OCI-LY1 (cell line): ENCODE results near the gene NEURL4.
A peak's percentile ranks its signal among the peaks of the same experiment; 100 is the strongest.

Experiments used
- H2AFZ ChIP-seq: fragments of 200-600 bp; sonication (generic), shearing (Covaris generic); 2 replicates; pipeline ENCODE4 v1.6.0; 2014; ENCODE audit warnings: antibody characterized with exemption, mild to moderate bottlenecking, low read length
- H3F3A ChIP-seq: fragments of 200-600 bp; sonication (generic), shearing (Covaris generic); 2 replicates; pipeline ENCODE4 v1.6.0; 2014; ENCODE audit warnings: mild to moderate bottlenecking, antibody characterized with exemption, low read length, moderate library complexity; ENCODE audit not compliant: insufficient read depth
- H3K27ac ChIP-seq: fragments of 200-600 bp; sonication (generic); 2 replicates; pipeline ENCODE4 v1.5.1; 2014; ENCODE audit warnings: low read length, mixed run types, mild to moderate bottlenecking, low read depth; ENCODE audit not compliant: poor library complexity, severe bottlenecking
- H3K27me3 ChIP-seq: fragments of 200-600 bp; sonication (generic); 2 replicates; pipeline ENCODE4 v1.6.0; 2014; ENCODE audit warnings: antibody characterized with exemption, mild to moderate bottlenecking, low read length, moderate library complexity; ENCODE audit not compliant: insufficient read depth
- H3K36me3 ChIP-seq: fragments of 200-600 bp; sonication (generic); 2 replicates; pipeline ENCODE4 v1.6.1; 2014; ENCODE audit warnings: mild to moderate bottlenecking, antibody characterized with exemption, low read length, moderate library complexity, mixed read lengths; ENCODE audit not compliant: insufficient read depth
- H3K4me1 ChIP-seq: fragments of 200-600 bp; sonication (generic); 2 replicates; pipeline ENCODE4 v1.5.1; 2014; ENCODE audit warnings: mild to moderate bottlenecking, low read length, moderate library complexity; ENCODE audit not compliant: insufficient read depth, severe bottlenecking
- H3K4me2 ChIP-seq: fragments of 200-600 bp; sonication (generic), shearing (Covaris generic); 2 replicates; pipeline ENCODE4 v1.6.1; 2014; ENCODE audit warnings: low read length
- H3K4me3 ChIP-seq: fragments of 200-600 bp; sonication (generic); 2 replicates; pipeline ENCODE4 v1.5.1; 2014; ENCODE audit warnings: low read length, low read depth, mild to moderate bottlenecking, mixed read lengths; ENCODE audit not compliant: poor library complexity, severe bottlenecking
- H3K79me2 ChIP-seq: fragments of 200-600 bp; shearing (Covaris generic); 2 replicates; pipeline ENCODE4 v1.6.1; 2016; ENCODE audit warnings: mixed run types, low read length, mixed read lengths; ENCODE audit not compliant: insufficient read depth
- H3K9ac ChIP-seq: fragments of 200-600 bp; sonication (generic), shearing (Covaris generic); 2 replicates; pipeline ENCODE4 v1.6.1; 2014; ENCODE audit warnings: mild to moderate bottlenecking, low read length, mixed read lengths
- H3K9me2 ChIP-seq: fragments of 200-600 bp; sonication (generic), shearing (Covaris generic); 2 replicates; pipeline ENCODE4 v1.6.1; 2014; ENCODE audit warnings: low read depth, mild to moderate bottlenecking, low read length, mixed read lengths
- H3K9me3 ChIP-seq: fragments of 200-600 bp; shearing (Covaris generic); 2 replicates; pipeline ENCODE4 v1.6.1; 2014; ENCODE audit warnings: low read length, mixed read lengths
- H4K20me1 ChIP-seq: fragments of 200-600 bp; sonication (generic), shearing (Covaris generic); 2 replicates; pipeline ENCODE4 v1.6.0; 2016; ENCODE audit warnings: mild to moderate bottlenecking, low read length; ENCODE audit not compliant: insufficient read depth
- EZH2 ChIP-seq: fragments of 200-600 bp; sonication (generic), shearing (Covaris generic); IDR thresholded peaks from 2 replicates; pipeline ENCODE4 v1.8.0; 2017; ENCODE audit warnings: borderline replicate concordance, mixed run types, mild to moderate bottlenecking, antibody characterized with exemption, low read length, moderate library complexity, mixed read lengths
- TF ChIP-seq, protein P1 (sequence below): fragments of 200-600 bp; sonication (generic), shearing (Covaris generic); IDR thresholded peaks from 2 replicates; pipeline ENCODE4 v1.5.1; 2017; ENCODE audit warnings: mild to moderate bottlenecking, antibody characterized with exemption, low read length, moderate library complexity, mixed read lengths

NEURL4 gene

DNA sequence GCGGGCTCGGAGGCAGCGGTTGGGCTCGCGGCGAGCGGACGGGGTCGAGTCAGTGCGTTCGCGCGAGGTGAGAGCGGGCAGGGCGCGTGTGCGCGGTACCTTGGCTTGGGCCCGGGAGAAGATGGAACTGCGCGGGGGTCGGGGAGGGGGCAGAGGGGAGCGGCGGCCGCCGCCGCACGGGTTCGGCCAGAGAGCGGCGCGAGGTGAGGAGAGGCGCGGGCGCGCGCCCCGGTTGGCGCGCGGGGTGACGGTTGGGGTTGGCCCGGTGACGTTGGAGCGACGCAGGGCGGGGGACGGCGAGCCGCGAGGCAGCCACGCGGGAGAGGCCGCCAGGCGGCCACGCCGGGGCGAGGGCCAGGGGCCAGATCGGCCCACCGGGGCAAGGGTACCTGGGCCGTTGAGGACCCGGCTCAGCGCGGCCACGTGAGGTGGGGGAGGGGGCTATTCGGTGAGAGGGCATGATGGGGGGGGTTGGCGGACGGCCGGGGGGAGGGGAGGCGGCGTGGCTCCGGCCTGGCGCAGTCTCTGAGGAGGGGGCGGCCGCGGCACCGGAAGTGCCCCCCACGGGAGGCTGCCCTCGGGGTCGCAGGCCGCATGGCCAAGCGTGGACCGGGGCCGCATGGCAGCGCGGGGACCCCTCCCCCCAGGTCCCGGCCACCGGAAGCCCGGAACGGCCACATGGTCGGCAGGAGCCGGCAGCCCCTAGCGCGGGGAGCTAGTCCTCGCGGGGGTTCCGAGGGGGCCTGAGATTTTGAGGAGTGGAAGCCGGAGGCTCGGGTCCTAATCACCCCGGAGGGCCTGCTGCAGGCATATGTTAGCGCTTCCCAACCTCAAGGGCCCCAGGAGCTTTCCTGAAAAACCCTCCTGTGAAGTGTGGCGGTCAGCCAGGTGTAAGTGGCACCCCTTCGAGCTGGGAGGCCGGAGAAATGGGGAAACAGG lies 21.2 kb downstream of the NEURL4 start:
- Histone ChIP-seq H3K4me3 (peak overlapping the region; percentile 94), H3F3A (peaks cover 14% of the 10 kb centered on the region)

DNA sequence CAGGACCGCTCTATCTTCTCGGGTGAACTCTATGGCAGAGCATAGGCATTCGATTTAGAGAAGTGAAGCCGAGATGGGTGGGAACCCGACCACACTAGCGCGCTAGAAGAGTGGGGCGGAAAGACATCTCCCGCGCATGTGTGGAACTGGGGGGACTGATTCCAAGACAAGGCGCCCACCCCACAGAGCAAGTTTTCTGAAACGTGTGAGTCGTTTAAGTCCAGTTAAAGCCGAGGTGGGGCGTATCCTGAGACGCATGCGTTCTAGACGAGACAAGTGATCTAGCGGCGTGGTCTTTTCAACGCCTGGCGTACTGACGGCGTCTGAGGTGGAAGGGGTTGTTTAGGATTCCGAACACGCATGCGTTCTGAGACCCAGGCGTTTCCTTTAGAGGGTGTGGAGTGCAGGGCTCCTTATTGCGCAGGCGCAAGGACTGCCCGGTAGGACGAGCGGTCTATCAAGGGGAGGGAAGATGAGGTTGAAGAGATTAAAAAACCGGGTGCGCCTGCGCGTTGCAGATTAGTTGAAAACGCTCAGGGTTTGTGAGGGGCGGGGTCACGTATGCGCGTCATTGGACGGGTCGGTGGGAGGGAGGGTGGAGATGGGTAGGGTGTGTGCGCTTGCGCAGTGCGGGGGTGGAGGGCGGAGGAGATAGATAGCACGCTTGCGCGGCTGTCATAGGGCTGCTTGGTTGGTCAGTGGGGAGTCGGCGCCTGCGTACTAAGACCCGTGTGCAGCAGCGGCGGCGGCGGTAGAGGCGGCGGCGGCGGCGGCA lies 22.0 kb downstream of the NEURL4 start, which contains the start of gene EIF5A:
Gene EIF5A (plus strand): TSS at position 718 of the 775 bp plus-strand sequence. CDS start 2,008 bp downstream, outside the sequence.
- Histone ChIP-seq H3K9ac (peak within 1 kb of the TSS; percentile 97), H3K27me3 (no peaks in the 10 kb centered on the region), H2AFZ (no peak within 1 kb of the TSS), H3K9me2 (no peaks in the 10 kb centered on the region), H4K20me1 (peaks cover 4% of the 10 kb centered on the region; the same call in 1 of the 2 replicates), H3K27ac (peak within 1 kb of the TSS; percentile 95), H3K4me1 (peaks cover 30% of the 10 kb centered on the region), H3K36me3 (peaks cover 42% of the 10 kb centered on the region), H3K4me3 (peak within 1 kb of the TSS; percentile 94), H3K79me2 (peaks cover 28% of the 10 kb centered on the region), H3F3A (peaks cover 10% of the 10 kb centered on the region), H3K4me2 (peak within 1 kb of the TSS; percentile 81), H3K9me3 (no peaks in the 10 kb centered on the region)
- TF ChIP-seq EZH2: no peak
- TF ChIP-seq, protein P1, sequence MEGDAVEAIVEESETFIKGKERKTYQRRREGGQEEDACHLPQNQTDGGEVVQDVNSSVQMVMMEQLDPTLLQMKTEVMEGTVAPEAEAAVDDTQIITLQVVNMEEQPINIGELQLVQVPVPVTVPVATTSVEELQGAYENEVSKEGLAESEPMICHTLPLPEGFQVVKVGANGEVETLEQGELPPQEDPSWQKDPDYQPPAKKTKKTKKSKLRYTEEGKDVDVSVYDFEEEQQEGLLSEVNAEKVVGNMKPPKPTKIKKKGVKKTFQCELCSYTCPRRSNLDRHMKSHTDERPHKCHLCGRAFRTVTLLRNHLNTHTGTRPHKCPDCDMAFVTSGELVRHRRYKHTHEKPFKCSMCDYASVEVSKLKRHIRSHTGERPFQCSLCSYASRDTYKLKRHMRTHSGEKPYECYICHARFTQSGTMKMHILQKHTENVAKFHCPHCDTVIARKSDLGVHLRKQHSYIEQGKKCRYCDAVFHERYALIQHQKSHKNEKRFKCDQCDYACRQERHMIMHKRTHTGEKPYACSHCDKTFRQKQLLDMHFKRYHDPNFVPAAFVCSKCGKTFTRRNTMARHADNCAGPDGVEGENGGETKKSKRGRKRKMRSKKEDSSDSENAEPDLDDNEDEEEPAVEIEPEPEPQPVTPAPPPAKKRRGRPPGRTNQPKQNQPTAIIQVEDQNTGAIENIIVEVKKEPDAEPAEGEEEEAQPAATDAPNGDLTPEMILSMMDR: no peak

More for the DNA sequence above, 21.2 kb downstream of the NEURL4 start:
- peak overlapping the region; percentile 97 for H3K9ac ChIP-seq
- H3K4me2 ChIP-seq: peak overlapping the region; percentile 81
- H3K36me3 ChIP-seq: peaks cover 51% of the 10 kb centered on the region
- H4K20me1 ChIP-seq: peaks cover 4% of the 10 kb centered on the region; the same call in 1 of the 2 replicates
- H3K4me1 ChIP-seq: peaks cover 36% of the 10 kb centered on the region
- H3K27ac ChIP-seq: peak overlapping the region; percentile 95
- no peaks in the 10 kb centered on the region for H3K27me3 ChIP-seq
- peaks cover 28% of the 10 kb centered on the region for H3K79me2 ChIP-seq
- H3K9me3 ChIP-seq: no peaks in the 10 kb centered on the region
- no peak overlapping the region for H2AFZ ChIP-seq
- TF ChIP-seq, protein P1: no peak
- TF ChIP-seq EZH2: no peak
- no peaks in the 10 kb centered on the region for H3K9me2 ChIP-seq

DNA sequence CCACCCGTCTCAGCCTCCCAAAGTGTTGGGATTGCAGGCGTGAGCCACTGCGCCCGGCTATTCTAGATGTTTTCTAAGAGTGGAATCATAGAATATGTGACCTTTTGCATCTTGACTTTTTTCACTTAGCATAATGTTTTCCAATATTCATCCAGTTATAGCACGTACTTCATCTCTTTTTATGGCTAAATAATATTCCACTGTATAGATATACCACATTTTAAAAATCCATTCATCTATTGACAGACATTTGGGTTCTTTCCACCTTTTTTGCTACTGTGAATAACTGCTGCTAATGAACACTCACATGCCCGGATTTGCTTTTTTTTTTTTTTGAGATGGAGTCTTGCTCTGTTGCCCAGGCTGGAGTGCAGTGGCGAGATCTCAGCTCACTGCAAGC lies 25.0 kb downstream of the NEURL4 start:
- Histone ChIP-seq H3K9me2 (no peaks in the 10 kb centered on the region), H3K36me3 (peaks cover 15% of the 10 kb centered on the region), H3K4me1 (peaks cover 11% of the 10 kb centered on the region), H3K27me3 (no peaks in the 10 kb centered on the region), H3K9ac (no peak overlapping the region), H3K9me3 (no peaks in the 10 kb centered on the region), H3K4me2 (no peak overlapping the region), H3K4me3 (no peak overlapping the region), H4K20me1 (no peaks in the 10 kb centered on the region), H2AFZ (no peak overlapping the region), H3F3A (no peaks in the 10 kb centered on the region), H3K27ac (no peak overlapping the region), H3K79me2 (peaks cover 12% of the 10 kb centered on the region)
- TF ChIP-seq, protein P1: no peak
- TF ChIP-seq EZH2: no peak
